ENCODE data around the gene SNRPN. TPM values are rescaled to one million over a fixed set of nuclear protein-coding genes. Genes with fewer than 3 reads are reported as not detected.

The SNRPN gene
- total RNA-seq, 1 donor from 2014 or later: 442 TPM

DNA sequence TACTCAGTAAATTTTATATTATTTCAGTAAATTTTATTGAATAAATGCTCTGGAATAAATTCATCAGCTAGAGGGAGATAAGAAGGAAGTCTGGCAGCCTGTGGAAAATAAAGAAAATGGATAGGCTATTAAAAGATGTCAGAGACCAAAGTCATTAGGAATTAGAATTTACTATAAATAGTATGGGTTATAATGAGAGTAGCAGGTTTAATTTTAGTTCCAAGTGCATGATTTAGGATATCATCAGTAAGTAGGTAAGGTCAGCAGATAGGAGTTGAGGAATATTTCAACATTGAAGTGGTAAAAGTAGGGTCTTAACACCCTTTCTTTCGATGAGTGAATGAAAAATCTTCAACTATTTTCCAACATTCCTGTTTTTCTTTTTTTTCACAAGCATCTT lies 64.6 kb downstream of the SNRPN start:
- peaks cover 3% of the 10 kb centered on the region for H3K79me2 ChIP-seq (ENCODE audit: low read depth)
- H3F3A ChIP-seq (ENCODE audit: low read depth): no peaks in the 10 kb centered on the region
- Mint-ChIP-seq H3K9me3 (peaks cover 43% of the 10 kb centered on the region), H3K27me3 (ENCODE audit: insufficient read depth, low read depth) (peaks cover 3% of the 10 kb centered on the region), H3K4me3 (no peak overlapping the region), H3K27ac (no peak overlapping the region), H3K4me1 (no peaks in the 10 kb centered on the region), H3K36me3 (peaks cover 51% of the 10 kb centered on the region)
- no peak overlapping the region for H3K4me2 ChIP-seq
- H3K27ac ChIP-seq: no peak overlapping the region
- H3K4me1 ChIP-seq: no peaks in the 10 kb centered on the region
- H2AFZ ChIP-seq (replicated peaks): no peak overlapping the region
- no peaks in the 10 kb centered on the region for H3K27me3 ChIP-seq
- no peaks in the 10 kb centered on the region for H4K20me1 ChIP-seq (ENCODE audit: low read depth)
- peaks cover 20% of the 10 kb centered on the region for H3K36me3 ChIP-seq
- TF ChIP-seq EZH2phosphoT487 (IDR thresholded peaks at IDR 0.05): no peak
- no peak for TF ChIP-seq CTCF (IDR thresholded peaks at IDR 0.05)
- no peak for TF ChIP-seq EZH2 (IDR thresholded peaks at IDR 0.05)
- no peak for DNase-seq (ENCODE audit: low spot score)
- H3K9ac ChIP-seq: no peak overlapping the region
- no peak overlapping the region for H3K4me3 ChIP-seq
- peaks cover 9% of the 10 kb centered on the region for H3K9me3 ChIP-seq (ENCODE audit: low read depth)

DNA sequence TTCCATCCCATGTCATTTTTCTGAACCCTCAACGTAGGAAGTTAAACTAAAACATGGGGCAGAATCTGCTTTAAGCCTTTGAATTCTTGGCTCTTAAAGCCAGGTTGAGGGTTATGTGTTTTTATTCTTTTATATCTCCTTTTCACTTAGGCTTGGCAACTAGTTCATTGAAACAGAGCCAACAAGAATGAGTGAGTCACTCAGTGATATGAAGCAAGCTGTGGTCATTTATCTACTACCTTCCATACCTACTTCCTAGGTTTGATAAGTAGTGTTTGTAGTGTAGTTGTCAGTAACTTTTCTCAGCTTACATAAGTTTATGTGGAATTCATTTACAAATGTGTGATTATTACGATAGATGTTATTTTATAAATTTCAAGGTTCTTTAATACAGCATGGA lies 67.4 kb downstream of the SNRPN start:
- Histone ChIP-seq H3K27me3 (no peaks in the 10 kb centered on the region), H4K20me1 (ENCODE audit: low read depth) (no peaks in the 10 kb centered on the region), H3K4me1 (no peaks in the 10 kb centered on the region), H3K4me2 (no peak overlapping the region), H3K79me2 (ENCODE audit: low read depth) (peaks cover 18% of the 10 kb centered on the region), H3F3A (ENCODE audit: low read depth) (peaks cover 8% of the 10 kb centered on the region), H3K27ac (no peak overlapping the region), H3K9ac (no peak overlapping the region), H3K4me3 (no peak overlapping the region), H3K36me3 (peaks cover 29% of the 10 kb centered on the region), H2AFZ (replicated peaks) (no peak overlapping the region), H3K9me3 (ENCODE audit: low read depth) (peaks cover 9% of the 10 kb centered on the region)
- no peak for TF ChIP-seq EZH2 (IDR thresholded peaks at IDR 0.05)
- TF ChIP-seq CTCF (IDR thresholded peaks at IDR 0.05): no peak
- no peak for TF ChIP-seq EZH2phosphoT487 (IDR thresholded peaks at IDR 0.05)
- no peak overlapping the region for H3K4me3 Mint-ChIP-seq
- no peak for DNase-seq (ENCODE audit: low spot score)
- H3K4me1 Mint-ChIP-seq: no peaks in the 10 kb centered on the region
- peaks cover 56% of the 10 kb centered on the region for H3K36me3 Mint-ChIP-seq
- peaks cover 3% of the 10 kb centered on the region for H3K27me3 Mint-ChIP-seq (ENCODE audit: insufficient read depth, low read depth)
- no peak overlapping the region for H3K27ac Mint-ChIP-seq
- peaks cover 46% of the 10 kb centered on the region for H3K9me3 Mint-ChIP-seq

Small RNA genes lying within 50 kb of the gene (small RNA-seq; reads per million reads assigned to genes)
- gene AC090602.1 (not detected), gene AC124312.4 (0.09 reads per million), gene AC124312.5 (not detected)

Other genes with a start within 250 kb of the SNRPN start
- gene SNURF, start within 50 bp of the SNRPN start, total RNA-seq (ENCODE audit: low replicate concordance): 21.1 and 40.1 TPM in 2 replicates

Measured in neural progenitor cell (in vitro differentiated cells).